GM19397 (cell line): Measurements from ENCODE around the gene ELAPOR2.
"Not testable (repeated sequence)": the region's sequence is repeated elsewhere in the genome, so short reads cannot be mapped to it uniquely, and the experiment has no call there.

Source experiments
- ATAC-seq: cut with Tn5 transposase; IDR thresholded peaks from one replicate; pipeline ENCODE4 v1.9.1; 2021; ENCODE audit warnings: mild to moderate bottlenecking, moderate library complexity; ENCODE audit not compliant: unreplicated experiment

The ELAPOR2 gene

GRCh38 chr7:87059525-87060287, at the start of gene ELAPOR2:
Gene ELAPOR2 (minus strand): TSS chr7:87059654. CDS start chr7:87059513, 141 bp downstream.
- peak; percentile 98 for ATAC-seq

GRCh38 chr7:87107949-87108776, 48.7 kb upstream of the ELAPOR2 start:
- ATAC-seq: no peak

- ATAC-seq: no peak
Measured at GRCh38 chr7:87106974-87107612, 47.6 kb upstream of the ELAPOR2 start.

- ATAC-seq: no peak
Measured at GRCh38 chr7:87105401-87105800, 45.9 kb upstream of the ELAPOR2 start.

- no peak for ATAC-seq
Measured at GRCh38 chr7:87100326-87100725, 40.9 kb upstream of the ELAPOR2 start.

GRCh38 chr7:87097375-87097774, 37.9 kb upstream of the ELAPOR2 start:
- ATAC-seq: not testable (repeated sequence)

- no peak for ATAC-seq
Measured at GRCh38 chr7:87094322-87094721, 34.9 kb upstream of the ELAPOR2 start.

- no peak for ATAC-seq
Measured at GRCh38 chr7:87092568-87093091, 33.2 kb upstream of the ELAPOR2 start.

- no peak for ATAC-seq
Measured at GRCh38 chr7:87091487-87092066, 32.1 kb upstream of the ELAPOR2 start.

GRCh38 chr7:87083865-87084519, 24.5 kb upstream of the ELAPOR2 start:
- ATAC-seq: no peak

GRCh38 chr7:87082675-87083074, 23.2 kb upstream of the ELAPOR2 start:
- no peak for ATAC-seq

GRCh38 chr7:87075671-87076404, 16.4 kb upstream of the ELAPOR2 start:
- ATAC-seq: no peak

- no peak for ATAC-seq
Measured at GRCh38 chr7:87067788-87068187, 8.3 kb upstream of the ELAPOR2 start.

GRCh38 chr7:87060288-87060537, 759 bp upstream of the ELAPOR2 start:
- no peak for ATAC-seq

GRCh38 chr7:87058744-87059524, 520 bp downstream of the ELAPOR2 start:
- peak; percentile 47 for ATAC-seq

GRCh38 chr7:87057210-87057609, 2.2 kb downstream of the ELAPOR2 start:
- ATAC-seq: no peak

- no peak for ATAC-seq
Measured at GRCh38 chr7:87056346-87056745, 3.1 kb downstream of the ELAPOR2 start.

- ATAC-seq: no peak
Measured at GRCh38 chr7:87048839-87049238, 10.6 kb downstream of the ELAPOR2 start.

- ATAC-seq: no peak
Measured at GRCh38 chr7:87046456-87046855, 13.0 kb downstream of the ELAPOR2 start.
